HUES64 (cell line): ENCODE measurements around the gene ZC2HC1B.

ENCODE experiments used
- H3K27ac ChIP-seq: 2 replicates; pipeline ENCODE4 v1.7.0; 2013; ENCODE audit warnings: low read depth, low read length, inconsistent platforms
- H3K27me3 ChIP-seq: 2 replicates; pipeline ENCODE4 v1.6.1; 2013; ENCODE audit warnings: mild to moderate bottlenecking, low read length; ENCODE audit not compliant: insufficient read depth
- H3K36me3 ChIP-seq: 2 replicates; pipeline ENCODE4 v1.6.1; 2013; ENCODE audit warnings: mild to moderate bottlenecking, low read length; ENCODE audit not compliant: insufficient read depth
- H3K4me1 ChIP-seq: 2 replicates; pipeline ENCODE4 v1.6.1; 2013; ENCODE audit warnings: mild to moderate bottlenecking, low read length, moderate library complexity; ENCODE audit not compliant: insufficient read depth
- H3K4me3 ChIP-seq: 2 replicates; pipeline ENCODE4 v1.5.1; 2013; ENCODE audit warnings: mild to moderate bottlenecking, low read length, moderate library complexity
- H3K9ac ChIP-seq: 2 replicates; pipeline ENCODE4 v1.6.1; 2013; ENCODE audit warnings: mild to moderate bottlenecking, low read depth, low read length
- H3K9me3 ChIP-seq: 2 replicates; pipeline ENCODE4 v1.6.1; 2013; ENCODE audit warnings: low read depth, low read length; ENCODE audit not compliant: insufficient read depth
- WGBS: fragments of 150-250, 120-280 bp; methylation state at CpG from one replicate; pipeline ENCODE4 v1.1.7; 2013; ENCODE audit warnings: missing lambda C conversion rate; 5-methylcytosine and 5-hydroxymethylcytosine counted together

ZC2HC1B gene

GRCh38 chr6:143974089-143974488, 109.8 kb downstream of the ZC2HC1B start:
- Histone ChIP-seq H3K4me3 (no peak overlapping the region), H3K9ac (no peak overlapping the region), H3K4me1 (peaks cover 61% of the 10 kb centered on the region), H3K27ac (peak overlapping the region; percentile 81; the same call in 1 of the 2 replicates), H3K27me3 (peaks cover 98% of the 10 kb centered on the region), H3K9me3 (no peaks in the 10 kb centered on the region), H3K36me3 (no peaks in the 10 kb centered on the region)
- 77% methylated on average over 6 of the region's 8 CpGs for WGBS

- Histone ChIP-seq H3K4me3 (no peak overlapping the region), H3K4me1 (peaks cover 45% of the 10 kb centered on the region), H3K27ac (no peak overlapping the region), H3K36me3 (no peaks in the 10 kb centered on the region), H3K27me3 (peaks cover 81% of the 10 kb centered on the region), H3K9ac (no peak overlapping the region), H3K9me3 (no peaks in the 10 kb centered on the region)
- 100% methylated on average over 1 of the region's 3 CpGs for WGBS
Observed at GRCh38 chr6:143976806-143977349, 112.6 kb downstream of the ZC2HC1B start.

GRCh38 chr6:143980921-143981320, 116.6 kb downstream of the ZC2HC1B start:
- Histone ChIP-seq H3K4me3 (no peak overlapping the region), H3K27me3 (peaks cover 81% of the 10 kb centered on the region), H3K27ac (no peak overlapping the region), H3K36me3 (no peaks in the 10 kb centered on the region), H3K4me1 (peaks cover 7% of the 10 kb centered on the region), H3K9me3 (no peaks in the 10 kb centered on the region), H3K9ac (no peak overlapping the region)
- WGBS: no CpG with 5 or more reads among the region's 1 CpG

GRCh38 chr6:143982968-143983367, 118.7 kb downstream of the ZC2HC1B start:
- WGBS: 87% methylated on average over 2 of the region's 2 CpGs
- peaks cover 81% of the 10 kb centered on the region for H3K27me3 ChIP-seq
- H3K4me1 ChIP-seq: peaks cover 2% of the 10 kb centered on the region; the same call in 1 of the 2 replicates

GRCh38 chr6:143984666-143985065, 120.4 kb downstream of the ZC2HC1B start:
- Histone ChIP-seq H3K9ac (no peak overlapping the region), H3K4me3 (no peak overlapping the region), H3K4me1 (peaks cover 2% of the 10 kb centered on the region; the same call in 1 of the 2 replicates), H3K9me3 (no peaks in the 10 kb centered on the region), H3K27ac (no peak overlapping the region), H3K27me3 (peaks cover 84% of the 10 kb centered on the region), H3K36me3 (no peaks in the 10 kb centered on the region)
- WGBS: 87% methylated on average over 1 of the region's 2 CpGs

More at GRCh38 chr6:143982968-143983367, 118.7 kb downstream of the ZC2HC1B start:
- Histone ChIP-seq H3K9ac (no peak overlapping the region), H3K27ac (no peak overlapping the region), H3K4me3 (no peak overlapping the region), H3K36me3 (no peaks in the 10 kb centered on the region), H3K9me3 (no peaks in the 10 kb centered on the region)

- no peak overlapping the region for H3K4me3 ChIP-seq
- peaks cover 2% of the 10 kb centered on the region; the same call in 1 of the 2 replicates for H3K4me1 ChIP-seq
- no peaks in the 10 kb centered on the region for H3K36me3 ChIP-seq
- no peak overlapping the region for H3K9ac ChIP-seq
- 36% methylated on average over 4 of the region's 5 CpGs for WGBS
- peaks cover 81% of the 10 kb centered on the region for H3K27me3 ChIP-seq
- no peak overlapping the region for H3K27ac ChIP-seq
- H3K9me3 ChIP-seq: no peaks in the 10 kb centered on the region
Observed at GRCh38 chr6:143986463-143987065, 122.3 kb downstream of the ZC2HC1B start.
